ENCODE results near the gene R3HDM1. TPM values are rescaled to one million over a fixed set of nuclear protein-coding genes. Genes with fewer than 3 reads are reported as not detected.

The R3HDM1 gene
- total RNA-seq = 12.3 and 13.3 TPM in 2 replicates

DNA sequence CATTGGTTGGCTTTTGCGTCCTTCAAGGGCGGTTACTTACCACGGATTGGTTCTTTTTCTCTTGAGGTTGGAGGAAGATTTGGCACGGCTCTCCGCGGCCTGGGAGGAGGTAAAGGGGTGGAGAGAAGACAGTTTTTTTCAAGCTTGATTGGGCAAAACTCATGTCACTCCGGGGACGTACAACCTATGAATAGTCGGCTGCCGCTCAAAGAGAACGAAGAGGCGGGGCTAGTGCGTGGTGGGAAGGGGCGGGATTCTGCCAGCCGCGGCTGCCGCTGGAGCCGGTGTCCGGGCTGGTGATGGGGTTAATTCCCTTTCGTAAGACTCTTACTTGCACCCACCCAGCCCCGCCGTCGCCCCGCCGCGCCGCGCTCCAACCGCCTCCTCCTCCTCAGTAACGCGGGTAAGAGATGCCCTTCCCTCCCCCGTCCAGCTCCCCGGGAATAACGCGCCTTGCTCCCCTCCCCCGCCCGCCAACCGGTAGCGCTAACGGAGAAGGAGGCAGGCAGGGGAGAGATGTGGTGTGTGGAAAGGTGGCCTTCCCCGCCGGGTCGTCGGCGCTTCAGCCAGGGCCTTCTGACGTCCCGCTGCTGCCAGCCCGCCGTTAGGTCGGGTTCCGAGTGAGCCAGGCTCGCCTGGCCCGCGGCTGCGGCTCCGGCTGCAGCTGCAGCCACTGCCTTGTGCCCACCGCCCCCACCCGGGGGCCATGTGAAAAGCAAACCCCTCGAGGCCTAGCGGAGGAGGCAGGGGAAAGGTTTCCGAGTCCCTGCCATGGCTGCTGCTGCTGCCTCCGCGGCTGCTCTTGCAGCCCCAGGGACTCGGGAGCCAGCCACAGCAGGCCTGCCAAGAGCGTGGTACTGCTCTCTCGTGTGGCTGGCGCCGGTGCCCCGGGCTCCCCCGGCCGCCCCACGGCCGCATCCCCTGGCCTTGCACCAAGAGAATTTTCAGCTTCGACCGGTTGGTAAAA, at the start of gene R3HDM1:
R3HDM1 (plus strand) TSS at position 254 of the 967 bp plus-strand sequence. CDS start 73,362 bp downstream, outside the sequence.
- no peaks in the 10 kb centered on the region for H3K36me3 ChIP-seq (ENCODE audit: insufficient read depth, low read length)
- H3K4me3 ChIP-seq (ENCODE audit: insufficient read depth, low read length) = peak within 1 kb of the TSS; percentile 79
- H3K4me2 ChIP-seq (ENCODE audit: insufficient read depth, low read length) = peak within 1 kb of the TSS; percentile 91
- H3K4me1 ChIP-seq (ENCODE audit: insufficient read depth, low read length) = peaks cover 9% of the 10 kb centered on the region
- peaks cover 65% of the 10 kb centered on the region for H3K79me2 ChIP-seq (ENCODE audit: insufficient read depth, low read length)
- TF ChIP-seq, protein P1, sequence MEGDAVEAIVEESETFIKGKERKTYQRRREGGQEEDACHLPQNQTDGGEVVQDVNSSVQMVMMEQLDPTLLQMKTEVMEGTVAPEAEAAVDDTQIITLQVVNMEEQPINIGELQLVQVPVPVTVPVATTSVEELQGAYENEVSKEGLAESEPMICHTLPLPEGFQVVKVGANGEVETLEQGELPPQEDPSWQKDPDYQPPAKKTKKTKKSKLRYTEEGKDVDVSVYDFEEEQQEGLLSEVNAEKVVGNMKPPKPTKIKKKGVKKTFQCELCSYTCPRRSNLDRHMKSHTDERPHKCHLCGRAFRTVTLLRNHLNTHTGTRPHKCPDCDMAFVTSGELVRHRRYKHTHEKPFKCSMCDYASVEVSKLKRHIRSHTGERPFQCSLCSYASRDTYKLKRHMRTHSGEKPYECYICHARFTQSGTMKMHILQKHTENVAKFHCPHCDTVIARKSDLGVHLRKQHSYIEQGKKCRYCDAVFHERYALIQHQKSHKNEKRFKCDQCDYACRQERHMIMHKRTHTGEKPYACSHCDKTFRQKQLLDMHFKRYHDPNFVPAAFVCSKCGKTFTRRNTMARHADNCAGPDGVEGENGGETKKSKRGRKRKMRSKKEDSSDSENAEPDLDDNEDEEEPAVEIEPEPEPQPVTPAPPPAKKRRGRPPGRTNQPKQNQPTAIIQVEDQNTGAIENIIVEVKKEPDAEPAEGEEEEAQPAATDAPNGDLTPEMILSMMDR (IDR thresholded peaks at IDR 0.05; ENCODE audit: extremely low read depth, low read depth, low read length) = no peak
- H3K27me3 ChIP-seq (ENCODE audit: insufficient read depth, low read length) = no peaks in the 10 kb centered on the region
- H3K9me3 ChIP-seq (ENCODE audit: low read depth, low read length) = no peaks in the 10 kb centered on the region
- peaks cover 3% of the 10 kb centered on the region for H4K20me1 ChIP-seq (ENCODE audit: insufficient read depth, low read length)
- H3K27ac ChIP-seq (ENCODE audit: low read depth, low read length) = peak within 1 kb of the TSS; percentile 96
- peak; percentile 97 for DNase-seq (ENCODE audit: insufficient read length, low spot score, missing footprints)
- peak within 1 kb of the TSS; percentile 96 for H2AFZ ChIP-seq (ENCODE audit: low read length)

DNA sequence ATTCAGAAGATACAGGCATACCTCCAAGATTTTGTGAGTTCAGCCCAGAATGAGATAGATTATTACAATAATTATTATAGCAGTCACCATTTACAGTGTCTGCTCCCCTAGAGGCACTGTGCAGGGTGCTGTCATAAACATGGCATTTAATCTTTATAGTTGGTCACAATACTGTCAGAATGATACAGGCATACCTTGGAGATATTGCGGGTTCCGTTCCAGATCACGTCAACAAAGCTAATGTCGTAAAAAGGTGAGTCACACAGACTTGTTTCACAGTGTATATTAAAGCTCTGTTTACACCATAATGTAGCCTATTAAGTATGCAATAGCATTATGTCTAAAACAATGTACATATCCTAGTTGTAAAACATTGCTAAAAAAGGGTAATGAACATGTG, 45.8 kb upstream of the R3HDM1 start:
- Histone ChIP-seq H3K4me1 (ENCODE audit: insufficient read depth, low read length) (peaks cover 3% of the 10 kb centered on the region), H3K36me3 (ENCODE audit: insufficient read depth, low read length) (no peaks in the 10 kb centered on the region), H3K27ac (ENCODE audit: low read depth, low read length) (no peak overlapping the region), H3K9me3 (ENCODE audit: low read depth, low read length) (peaks cover 3% of the 10 kb centered on the region), H3K4me2 (ENCODE audit: insufficient read depth, low read length) (no peak overlapping the region), H3K27me3 (ENCODE audit: insufficient read depth, low read length) (no peaks in the 10 kb centered on the region), H4K20me1 (ENCODE audit: insufficient read depth, low read length) (no peaks in the 10 kb centered on the region), H3K4me3 (ENCODE audit: insufficient read depth, low read length) (no peak overlapping the region), H2AFZ (ENCODE audit: low read length) (no peak overlapping the region), H3K79me2 (ENCODE audit: insufficient read depth, low read length) (no peaks in the 10 kb centered on the region)
- DNase-seq (ENCODE audit: insufficient read length, low spot score, missing footprints) = no peak
- TF ChIP-seq, protein P1 (IDR thresholded peaks at IDR 0.05; ENCODE audit: extremely low read depth, low read depth, low read length) = no peak

DNA sequence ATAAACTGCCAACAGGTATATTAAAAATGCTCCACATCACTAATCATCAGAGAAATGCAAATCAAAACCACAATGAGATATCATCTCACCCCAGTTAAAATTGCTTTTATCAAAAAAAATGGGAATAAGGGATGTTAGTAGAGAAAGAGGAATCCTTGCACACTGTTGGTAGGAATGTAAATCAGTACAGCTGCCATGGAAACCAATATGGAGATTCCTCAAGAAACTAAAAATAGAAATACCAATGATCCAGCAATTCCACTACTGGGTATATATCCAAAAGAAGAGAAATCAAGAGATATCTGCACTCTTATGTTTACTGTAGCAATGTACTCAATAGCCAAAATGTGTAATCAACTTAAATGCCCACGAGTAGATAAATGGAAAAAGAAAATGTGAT, 40.9 kb upstream of the R3HDM1 start:
- no peaks in the 10 kb centered on the region for H3K79me2 ChIP-seq (ENCODE audit: insufficient read depth, low read length)
- H3K27me3 ChIP-seq (ENCODE audit: insufficient read depth, low read length) = no peaks in the 10 kb centered on the region
- H3K4me1 ChIP-seq (ENCODE audit: insufficient read depth, low read length) = peaks cover 15% of the 10 kb centered on the region
- peaks cover 3% of the 10 kb centered on the region for H3K9me3 ChIP-seq (ENCODE audit: low read depth, low read length)
- H2AFZ ChIP-seq (ENCODE audit: low read length) = no peak overlapping the region
- no peak overlapping the region for H3K4me2 ChIP-seq (ENCODE audit: insufficient read depth, low read length)
- TF ChIP-seq, protein P1 (IDR thresholded peaks at IDR 0.05; ENCODE audit: extremely low read depth, low read depth, low read length) = no peak
- no peak for DNase-seq (ENCODE audit: insufficient read length, low spot score, missing footprints)
- no peaks in the 10 kb centered on the region for H3K36me3 ChIP-seq (ENCODE audit: insufficient read depth, low read length)
- no peak overlapping the region for H3K4me3 ChIP-seq (ENCODE audit: insufficient read depth, low read length)
- peak overlapping the region; percentile 58 for H3K27ac ChIP-seq (ENCODE audit: low read depth, low read length)
- no peaks in the 10 kb centered on the region for H4K20me1 ChIP-seq (ENCODE audit: insufficient read depth, low read length)

- no peak overlapping the region for H2AFZ ChIP-seq (ENCODE audit: low read length)
- TF ChIP-seq, protein P1 (IDR thresholded peaks at IDR 0.05; ENCODE audit: extremely low read depth, low read depth, low read length) = no peak
- no peak overlapping the region for H3K4me3 ChIP-seq (ENCODE audit: insufficient read depth, low read length)
- H4K20me1 ChIP-seq (ENCODE audit: insufficient read depth, low read length) = no peaks in the 10 kb centered on the region
- no peaks in the 10 kb centered on the region for H3K9me3 ChIP-seq (ENCODE audit: low read depth, low read length)
- DNase-seq (ENCODE audit: insufficient read length, low spot score, missing footprints) = peak; percentile 79
- H3K4me1 ChIP-seq (ENCODE audit: insufficient read depth, low read length) = peaks cover 15% of the 10 kb centered on the region
- H3K27ac ChIP-seq (ENCODE audit: low read depth, low read length) = peak overlapping the region; percentile 76
- no peaks in the 10 kb centered on the region for H3K36me3 ChIP-seq (ENCODE audit: insufficient read depth, low read length)
- H3K27me3 ChIP-seq (ENCODE audit: insufficient read depth, low read length) = no peaks in the 10 kb centered on the region
- no peak overlapping the region for H3K4me2 ChIP-seq (ENCODE audit: insufficient read depth, low read length)
- no peaks in the 10 kb centered on the region for H3K79me2 ChIP-seq (ENCODE audit: insufficient read depth, low read length)
Measured at GRCh38 chr2:135494503-135494902, 36.8 kb upstream of the R3HDM1 start.

Measured in osteoblast (primary cell).